NT2/D1 (cell line): ENCODE data around the gene SCN7A.

ENCODE experiments used
- SUZ12 ChIP-seq: IDR thresholded peaks from 2 replicates; pipeline ENCODE4 v1.6.1; 2011; ENCODE audit not compliant: insufficient read length, insufficient read depth; ENCODE audit errors: extremely low read depth
- ZNF274 ChIP-seq: IDR thresholded peaks from 2 replicates; pipeline ENCODE4 v1.6.1; 2011; ENCODE audit warnings: mild to moderate bottlenecking, low read depth, low read length

GRCh38 chr2:166424841-166425240, 69.2 kb downstream of the SCN7A start:
- TF ChIP-seq ZNF274 = no peak
- TF ChIP-seq SUZ12 = no peak
